KMS-11 (cell line): ENCODE measurements around the gene MAGI2.

Experiments used
- H2AFZ ChIP-seq: fragments of 200-600 bp; sonication (generic); 2 replicates; pipeline ENCODE4 v1.6.1; 2016; ENCODE audit warnings: antibody characterized with exemption, mixed run types, low read depth
- H3K27ac ChIP-seq: fragments of 200-600 bp; sonication (generic); 2 replicates; pipeline ENCODE4 v1.6.1; 2016; ENCODE audit warnings: mild to moderate bottlenecking, mixed run types
- H3K27me3 ChIP-seq: fragments of 200-600 bp; sonication (generic); 2 replicates; pipeline ENCODE4 v1.6.1; 2017; ENCODE audit warnings: mild to moderate bottlenecking, low read depth, mixed run types, moderate library complexity; ENCODE audit not compliant: insufficient read depth
- H3K36me3 ChIP-seq: fragments of 200-600 bp; sonication (generic); 2 replicates; pipeline ENCODE4 v1.6.1; 2017; ENCODE audit warnings: mild to moderate bottlenecking, mixed run types; ENCODE audit not compliant: insufficient read depth
- H3K4me1 ChIP-seq: fragments of 200-600 bp; sonication (generic); 2 replicates; pipeline ENCODE4 v1.6.1; 2016; ENCODE audit warnings: mild to moderate bottlenecking, low read depth, mixed run types; ENCODE audit not compliant: poor library complexity, severe bottlenecking
- H3K4me2 ChIP-seq: fragments of 200-600 bp; sonication (generic); 2 replicates; pipeline ENCODE4 v1.7.0; 2016; ENCODE audit warnings: mild to moderate bottlenecking, mixed run types
- H3K4me3 ChIP-seq: fragments of 200-600 bp; sonication (generic); IDR thresholded peaks from 2 replicates; pipeline ENCODE4 v1.6.1; 2017; ENCODE audit warnings: low read depth, low read length, mixed read lengths; ENCODE audit not compliant: insufficient read depth
- H3K79me2 ChIP-seq: fragments of 200-600 bp; sonication (generic); 2 replicates; pipeline ENCODE4 v1.6.1; 2016; ENCODE audit warnings: low read depth, mixed run types; ENCODE audit not compliant: insufficient read depth
- H3K9ac ChIP-seq: fragments of 200-600 bp; sonication (generic); 2 replicates; pipeline ENCODE4 v1.6.1; 2016; ENCODE audit warnings: mild to moderate bottlenecking, mixed run types
- H4K20me1 ChIP-seq: fragments of 200-600 bp; sonication (generic); 2 replicates; pipeline ENCODE4 v1.6.1; 2016; ENCODE audit warnings: mild to moderate bottlenecking, mixed run types; ENCODE audit not compliant: insufficient read depth
- CTCF ChIP-seq: fragments of 200-600 bp; sonication (generic); conservative IDR thresholded peaks from 2 replicates; pipeline ENCODE4 v1.6.1; 2017; ENCODE audit warnings: low read depth, mild to moderate bottlenecking, antibody characterized with exemption, low read length, moderate library complexity, mixed read lengths

Gene MAGI2

DNA sequence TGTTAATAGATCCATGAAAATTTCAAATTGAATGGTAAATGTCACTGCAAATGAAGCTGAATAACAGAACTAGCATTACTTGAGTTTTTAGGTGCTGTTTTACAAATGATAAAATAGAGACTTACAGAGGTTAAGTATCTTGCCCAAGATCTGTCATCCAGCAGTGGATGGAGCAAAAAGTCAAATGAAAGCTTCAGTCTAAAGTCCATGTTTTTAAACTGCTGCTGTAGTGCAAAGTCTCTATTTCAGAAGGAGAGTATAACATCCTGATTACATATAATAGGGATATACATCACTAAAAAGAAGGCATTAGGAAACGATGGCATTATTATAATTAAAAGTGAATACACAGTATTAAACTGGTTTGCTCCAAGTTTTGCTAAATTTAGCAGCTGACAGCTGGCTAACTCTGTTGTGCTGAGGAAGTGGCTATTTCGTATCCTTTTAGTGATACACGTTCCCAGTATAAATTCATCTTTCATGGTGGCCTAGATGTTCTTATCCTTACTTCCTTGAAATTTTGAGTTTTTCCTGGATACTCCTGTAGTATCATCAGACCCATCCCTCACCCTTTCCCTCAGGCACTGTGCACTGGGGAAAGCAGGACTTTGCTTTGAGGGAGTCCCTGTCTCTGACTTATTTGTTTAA, 603.2 kb downstream of the MAGI2 start:
- Histone ChIP-seq H2AFZ (no peak overlapping the region), H3K9ac (no peak overlapping the region), H3K4me1 (no peaks in the 10 kb centered on the region), H3K36me3 (no peaks in the 10 kb centered on the region), H3K27me3 (no peaks in the 10 kb centered on the region), H3K79me2 (no peaks in the 10 kb centered on the region), H3K27ac (no peak overlapping the region), H4K20me1 (no peaks in the 10 kb centered on the region), H3K4me3 (no peak overlapping the region), H3K4me2 (no peak overlapping the region)
- no peak for TF ChIP-seq CTCF

DNA sequence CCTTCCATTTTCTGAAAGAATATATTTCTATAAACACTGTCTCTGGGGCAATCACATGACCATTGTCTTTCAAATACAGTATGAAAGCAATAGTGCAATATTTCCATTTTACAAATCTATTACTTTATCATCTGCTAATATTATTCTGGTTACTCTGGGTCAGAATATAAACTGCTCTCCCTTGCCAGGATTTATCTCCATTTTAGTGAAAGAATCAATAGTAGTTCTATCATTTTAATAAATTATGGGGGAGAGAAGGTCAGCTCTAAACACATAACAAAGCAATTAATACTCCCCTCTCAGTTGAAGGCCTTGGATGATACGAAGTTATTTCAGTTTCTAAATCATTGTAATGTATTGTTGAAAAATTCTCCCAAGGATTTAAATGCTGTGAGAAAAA, 608.3 kb downstream of the MAGI2 start:
- no peaks in the 10 kb centered on the region for H3K36me3 ChIP-seq
- H2AFZ ChIP-seq, result no peak overlapping the region
- H3K4me1 ChIP-seq, result no peaks in the 10 kb centered on the region
- no peak overlapping the region for H3K4me2 ChIP-seq
- no peak overlapping the region for H3K4me3 ChIP-seq
- no peaks in the 10 kb centered on the region for H3K27me3 ChIP-seq
- TF ChIP-seq CTCF, result no peak
- no peaks in the 10 kb centered on the region for H4K20me1 ChIP-seq
- no peaks in the 10 kb centered on the region for H3K79me2 ChIP-seq
- H3K27ac ChIP-seq, result no peak overlapping the region
- no peak overlapping the region for H3K9ac ChIP-seq

DNA sequence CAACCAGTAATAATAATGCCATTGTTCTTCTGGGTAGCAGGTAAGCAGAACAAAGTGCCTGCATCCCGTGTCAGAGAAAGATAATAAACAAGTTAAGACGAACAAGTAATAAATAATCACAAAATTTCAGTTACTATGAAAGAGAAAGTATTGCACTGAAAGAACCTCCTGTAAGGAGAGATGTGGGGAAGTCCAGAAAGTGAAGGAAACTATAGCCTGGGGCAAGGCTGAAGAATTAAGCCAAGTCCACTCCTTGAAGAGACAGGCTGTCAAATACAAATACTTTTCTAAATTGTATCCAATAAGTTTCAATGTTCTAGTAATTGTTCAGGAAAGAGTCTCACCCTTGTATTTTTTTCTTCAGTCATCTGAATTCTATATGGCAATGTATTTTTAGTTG, 611.4 kb downstream of the MAGI2 start:
- H3K4me1 ChIP-seq, result no peaks in the 10 kb centered on the region
- H2AFZ ChIP-seq, result no peak overlapping the region
- no peak overlapping the region for H3K4me3 ChIP-seq
- H3K4me2 ChIP-seq, result no peak overlapping the region
- H3K36me3 ChIP-seq, result no peaks in the 10 kb centered on the region
- no peak overlapping the region for H3K9ac ChIP-seq
- no peak overlapping the region for H3K27ac ChIP-seq
- H4K20me1 ChIP-seq, result no peaks in the 10 kb centered on the region
- no peaks in the 10 kb centered on the region for H3K27me3 ChIP-seq
- no peaks in the 10 kb centered on the region for H3K79me2 ChIP-seq
- TF ChIP-seq CTCF, result no peak

DNA sequence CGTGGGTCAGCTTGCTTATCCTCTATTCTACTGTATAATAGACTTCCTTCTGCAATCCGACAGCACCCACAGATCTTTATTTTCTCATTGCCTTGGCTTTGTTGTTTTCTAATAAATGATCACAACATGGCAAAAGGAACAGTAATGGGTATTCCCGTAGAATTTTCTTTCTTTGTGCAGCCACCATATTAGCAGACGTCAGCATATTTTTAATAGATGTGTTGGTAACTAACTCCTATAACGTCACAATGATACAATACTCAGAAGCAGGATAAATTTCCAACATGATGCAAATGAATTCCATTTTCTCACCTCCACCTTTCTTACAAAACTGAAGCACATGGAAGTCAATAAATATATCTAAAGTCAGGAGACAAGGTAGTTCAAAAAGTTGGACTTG, 617.6 kb downstream of the MAGI2 start:
- H3K4me3 ChIP-seq, result no peak overlapping the region

More for the DNA sequence above, 617.6 kb downstream of the MAGI2 start:
- TF ChIP-seq CTCF, result no peak
- Histone ChIP-seq H3K9ac (no peak overlapping the region), H3K27ac (no peak overlapping the region), H2AFZ (no peak overlapping the region), H4K20me1 (no peaks in the 10 kb centered on the region), H3K36me3 (no peaks in the 10 kb centered on the region), H3K4me2 (no peak overlapping the region), H3K79me2 (no peaks in the 10 kb centered on the region), H3K4me1 (no peaks in the 10 kb centered on the region), H3K27me3 (no peaks in the 10 kb centered on the region)
